Sigmoid colon (tissue), 7 donors: Measurements from ENCODE around the gene VAMP8. TPM values are rescaled to one million over a fixed set of nuclear protein-coding genes. Genes with fewer than 3 reads are reported as not detected.

Experiments used
- DNase-seq: peaks from one replicate; pipeline ENCODE4 v3.0.0-alpha.2; 2019
- H3K27ac ChIP-seq, 4 donors: fragments of 200-600 bp; sonication (generic); one replicate each; pipeline ENCODE4 v1.5.1; 2016 to 2019; ENCODE audit warnings: mild to moderate bottlenecking in 1 of 4
- H3K27me3 ChIP-seq, 3 donors: fragments of 200-600 bp; sonication (generic); one replicate each; pipeline ENCODE4 v1.5.1; 2019; ENCODE audit warnings: mild to moderate bottlenecking in 1 of 3
- H3K36me3 ChIP-seq, 4 donors: fragments of 200-600 bp; sonication (generic); one replicate each; pipeline ENCODE4 v1.5.1; 2016 to 2019
- H3K4me1 ChIP-seq, 4 donors: fragments of 200-600 bp; sonication (generic); one replicate each; pipeline ENCODE4 v1.5.1; 2017 to 2019
- H3K4me3 ChIP-seq, 4 donors: fragments of 200-600 bp; sonication (generic); one replicate each; pipeline ENCODE4 v1.5.1; 2017 to 2019; ENCODE audit warnings: mild to moderate bottlenecking in 2 of 4, moderate library complexity in 1 of 4
- H3K9me3 ChIP-seq, 4 donors: fragments of 200-600 bp in 3 of 4; sonication (generic) in 3 of 4; one replicate each; pipeline versions ENCODE4 v1.5.1 to v1.6.1; 2013 to 2019
- CTCF ChIP-seq, 4 experiments: fragments of 450-650 bp in 3 of 4; fragments of 200-600 bp in 1 of 4; IDR thresholded peaks; one replicate each; pipeline ENCODE4 v1.5.1; 2016 to 2019; ENCODE audit warnings: antibody characterized with exemption in 4 of 4, mild to moderate bottlenecking in 3 of 4, moderate library complexity in 2 of 4
- EP300 ChIP-seq, 4 donors: sonication (generic); formaldehyde crosslinking; IDR thresholded peaks; one replicate each; pipeline ENCODE4 v1.6.1; 2017; ENCODE audit warnings: antibody characterized with exemption in 4 of 4
- POLR2A ChIP-seq, 2 donors: fragments of 450-650 bp; IDR thresholded peaks; one replicate each; pipeline ENCODE4 v1.6.1; 2016; ENCODE audit warnings: antibody characterized with exemption in 2 of 2, mild to moderate bottlenecking in 2 of 2, moderate library complexity in 2 of 2
- POLR2AphosphoS5 ChIP-seq, 4 donors: sonication (generic); formaldehyde crosslinking; IDR thresholded peaks; one replicate each; pipeline ENCODE4 v1.6.1; 2017; ENCODE audit warnings: antibody characterized with exemption in 4 of 4
- WGBS, 2 donors: extraction: QIAGEN DNeasy Blood & Tissue Kit; methylation state at CpG; one replicate each; pipeline ENCODE4 v1.1.7; 2013; 5-methylcytosine and 5-hydroxymethylcytosine counted together
- intact Hi-C: fragments of 100-400 bp; cut with DNase I; formaldehyde crosslinking; loops from one replicate; pipeline ENCODE4 v1.15.1; 2023
- polyA plus RNA-seq, 3 donors: library from polyadenylated mRNA; stranded (reverse); fragments of 200-250 nt; gene quantifications; one replicate each; pipeline ENCODE4 v1.2.3, GENCODE V29; 2013
- total RNA-seq, 4 donors: library from RNA; depleted of rRNA; stranded (reverse); fragments of >200 nt; gene quantifications; one replicate each; pipeline ENCODE4 v1.1.0, GENCODE V29; 2016
- donor health status: healthy with polysubstance abuse.
- donor health status: Bipolar disorder and iron deficiency.
- donor health status: healthy.

Gene VAMP8
- total and polyA plus RNA-seq, 7 donors: 1.9 to 941 (median 33.3) TPM

- H3K9me3 ChIP-seq: no peaks in the 10 kb centered on the region
- H3K4me3 ChIP-seq: no peak overlapping the region
- intact Hi-C loops: no loop called here
- H3K27me3 ChIP-seq: no peaks in the 10 kb centered on the region
- WGBS, 2 donors: 89 to 95% methylated on average over 10 of the region's 10 CpGs
- no peak for DNase-seq
- peaks cover 13 to 78% (median 33%) of the 10 kb centered on the region in 4 donors for H3K36me3 ChIP-seq
- peaks cover 0 to 14% (median 7%) of the 10 kb centered on the region in 4 donors for H3K4me1 ChIP-seq
- TF ChIP-seq POLR2AphosphoS5 (IDR thresholded peaks at IDR 0.05) (no peak), CTCF (IDR thresholded peaks at IDR 0.05) (no peak), POLR2A (IDR thresholded peaks at IDR 0.05) (no peak), EP300 (IDR thresholded peaks at IDR 0.05) (no peak)
- peak overlapping the region in 2 of 4 donors; percentile 28 to 100 for H3K27ac ChIP-seq
These were observed 28.3 kb upstream of the VAMP8 start for GRCh38 chr2:85549095-85549494.

GRCh38 chr2:85549826-85550225 is 27.6 kb upstream of the VAMP8 start:
- peaks cover 13 to 78% (median 33%) of the 10 kb centered on the region in 4 donors for H3K36me3 ChIP-seq
- intact Hi-C loops: no loop called here

GRCh38 chr2:85550486-85550885 is 26.9 kb upstream of the VAMP8 start:
- Histone ChIP-seq H3K4me3 (no peak overlapping the region), H3K27me3 (no peaks in the 10 kb centered on the region), H3K9me3 (no peaks in the 10 kb centered on the region), H3K36me3 (peaks cover 15 to 78% (median 39%) of the 10 kb centered on the region in 4 donors), H3K4me1 (peaks cover 0 to 2% (median 0%) of the 10 kb centered on the region in 4 donors), H3K27ac (peak overlapping the region; percentile 22 to 40 (median 29))
- 76 to 93% methylated on average over 10 of the region's 10 CpGs for WGBS, 2 donors
- intact Hi-C loops: no loop called here
- peak; percentile 73 for DNase-seq
- TF ChIP-seq POLR2A (IDR thresholded peaks at IDR 0.05) (no peak), POLR2AphosphoS5 (IDR thresholded peaks at IDR 0.05) (no peak), CTCF (IDR thresholded peaks at IDR 0.05) (no peak), EP300 (IDR thresholded peaks at IDR 0.05) (no peak)

More at GRCh38 chr2:85549826-85550225, 27.6 kb upstream of the VAMP8 start:
- DNase-seq: no peak
- Histone ChIP-seq H3K4me1 (peaks cover 0 to 7% (median under 1%) of the 10 kb centered on the region in 4 donors), H3K27ac (peak overlapping the region; percentile 22 to 100 (median 29)), H3K4me3 (no peak overlapping the region), H3K27me3 (no peaks in the 10 kb centered on the region), H3K9me3 (no peaks in the 10 kb centered on the region)
- TF ChIP-seq POLR2AphosphoS5 (IDR thresholded peaks at IDR 0.05) (no peak), CTCF (IDR thresholded peaks at IDR 0.05) (no peak), EP300 (IDR thresholded peaks at IDR 0.05) (no peak), POLR2A (IDR thresholded peaks at IDR 0.05) (no peak)
- WGBS, 2 donors: 58 to 76% methylated on average over 4 of the region's 4 CpGs

- WGBS, 2 donors: 78% methylated on average over 9 of the region's 9 CpGs
- Histone ChIP-seq H3K36me3 (peaks cover 15 to 83% (median 40%) of the 10 kb centered on the region in 4 donors), H3K4me1 (no peaks in the 10 kb centered on the region), H3K27me3 (no peaks in the 10 kb centered on the region), H3K4me3 (no peak overlapping the region), H3K27ac (peak overlapping the region in 1 of 4 donors; percentile 25), H3K9me3 (no peaks in the 10 kb centered on the region)
- intact Hi-C loops: loop anchor here (1.0 kb wide), 2 partner anchors 132 to 161 kb away; no protein-coding TSS in a partner anchor
- DNase-seq: peak; percentile 90
- TF ChIP-seq POLR2AphosphoS5 (IDR thresholded peaks at IDR 0.05) (no peak), EP300 (IDR thresholded peaks at IDR 0.05) (no peak), CTCF (IDR thresholded peaks at IDR 0.05) (peak; percentile 85 to 94 (median 93))
These were observed 25.4 kb upstream of the VAMP8 start for GRCh38 chr2:85551698-85552678.
